Esophagus muscularis mucosa (tissue), 3 donors: Measurements from ENCODE around the gene UHMK1.

Experiments
- CTCF ChIP-seq, 3 experiments: fragments of 200-600 bp in 2 of 3; fragments of 450-650 bp in 1 of 3; sonication (generic) in 2 of 3; IDR thresholded peaks; one replicate each; pipeline ENCODE4 v1.5.1; 2017 to 2019; ENCODE audit warnings: antibody characterized with exemption in 3 of 3, mild to moderate bottlenecking in 2 of 3, moderate library complexity in 1 of 3
- POLR2A ChIP-seq: fragments of 450-650 bp; IDR thresholded peaks from one replicate; pipeline ENCODE4 v1.6.1; 2017; ENCODE audit warnings: antibody characterized with exemption, moderate library complexity, mild to moderate bottlenecking, low read depth
- POLR2AphosphoS5 ChIP-seq, 2 donors: sonication (generic); formaldehyde crosslinking; IDR thresholded peaks; one replicate each; pipeline ENCODE4 v1.6.1; 2017; ENCODE audit warnings: antibody characterized with exemption in 2 of 2

GRCh38 chr1:162498496-162498810 lies 835 bp downstream of the UHMK1 start:
- TF ChIP-seq CTCF (IDR thresholded peaks at IDR 0.05) (no peak), POLR2A (no peak), POLR2AphosphoS5 (IDR thresholded peaks at IDR 0.05) (no peak)
